K562 (cell line): ENCODE measurements around the gene YPEL4. TPM values are rescaled to one million over a fixed set of nuclear protein-coding genes. Genes with fewer than 3 reads are reported as not detected.

Experiments used
- ATAC-seq: fragments of 200-7000 bp; cut with Tn5 transposase; 3 replicates; pipeline ENCODE4 v1.9.1; 2020; ENCODE audit warnings: moderate library complexity
- BruUV-seq: library from RNA; stranded (reverse); fragments of 400-500 nt; replicated peaks from 2 replicates; lab custom pipeline; 2021; lab: Mats Ljungman, UMichigan
- CTCF ChIA-PET: fragments of 300-600 bp; formaldehyde crosslinking; extraction: SDS; loops from one replicate; lab custom pipeline; 2021; ENCODE audit warnings: low intra/inter-chr PET ratio; lab: Yijun Ruan, JAX
- POLR2A ChIA-PET: fragments of 300-600, 350-650 bp; sonication (Branson Sonifier 250); formaldehyde crosslinking; extraction: SDS; loops from one replicate; lab custom pipeline; 2021; ENCODE audit warnings: antibody characterized with exemption, inconsistent platforms; lab: Yijun Ruan, JAX
- DNase-seq, 4 experiments: peaks; one replicate each; pipeline versions ENCODE4 v3.0.0 to v3.0.0-alpha.2; 2011 to 2018; ENCODE audit warnings: low spot score in 3 of 4, mixed read lengths in 3 of 4; ENCODE audit errors: extremely low read depth in 1 of 4
- FAIRE-seq: peaks from 2 replicates; lab custom pipeline; 2011; peaks lifted over from hg19 to GRCh38; lab: Jason Lieb, UNC
- H2AFZ ChIP-seq: 2 replicates; pipeline ENCODE4 v1.6.0; 2011; ENCODE audit warnings: low read depth, low read length, control low read depth, inconsistent platforms
- H3K27ac ChIP-seq: fragments of 200-600 bp; 3 replicates; pipeline ENCODE4 v1.8.0; 2011; ENCODE audit warnings: low read depth, mild to moderate bottlenecking, control low read depth, inconsistent platforms, low read length, moderate library complexity, mixed read lengths; ENCODE audit errors: extremely low read depth
- H3K27me3 ChIP-seq, 2 experiments: fragments of 300-600 bp in 1 of 2; 2 replicates in 1 of 2; 3 replicates in 1 of 2; pipeline versions ENCODE4 v1.6.0 to v1.8.0; 2011; ENCODE audit warnings: inconsistent platforms in 2 of 2, low read length in 2 of 2, mild to moderate bottlenecking in 1 of 2, mixed read lengths in 1 of 2, moderate library complexity in 1 of 2; ENCODE audit not compliant: control insufficient read depth in 2 of 2, insufficient read depth in 2 of 2
- H3K36me3 ChIP-seq: fragments of 300-600 bp; 3 replicates; pipeline ENCODE4 v1.8.0; 2011; ENCODE audit warnings: mild to moderate bottlenecking, low read length, inconsistent platforms; ENCODE audit not compliant: control insufficient read depth, insufficient read depth
- H3K4me1 ChIP-seq, 2 experiments: fragments of 200-600 bp in 1 of 2; replicated peaks in 1 of 2; 2 replicates in 1 of 2; 3 replicates in 1 of 2; pipeline versions ENCODE4 v1.5.1 to v1.8.0; 2011; ENCODE audit warnings: inconsistent platforms in 2 of 2, low read length in 2 of 2, mild to moderate bottlenecking in 1 of 2, mixed read lengths in 1 of 2, moderate library complexity in 1 of 2; ENCODE audit not compliant: control insufficient read depth in 2 of 2, insufficient read depth in 2 of 2
- H3K4me2 ChIP-seq: 2 replicates; pipeline ENCODE4 v1.6.1; 2011; ENCODE audit warnings: low read length, control low read depth, inconsistent platforms, mixed read lengths; ENCODE audit not compliant: insufficient read depth
- H3K4me3 ChIP-seq: fragments of 200-600 bp; sonication (generic), shearing (Covaris generic); 2 replicates; pipeline ENCODE4 v1.5.1; 2016; ENCODE audit warnings: control low read depth, inconsistent platforms
- H3K79me2 ChIP-seq: fragments of 200-600 bp; 3 replicates; pipeline ENCODE4 v1.8.0; 2011; ENCODE audit warnings: low read length, inconsistent platforms; ENCODE audit not compliant: control insufficient read depth, insufficient read depth
- H3K9ac ChIP-seq, 2 experiments: 2 replicates each; pipeline versions ENCODE4 v1.6.0 to v1.6.1; 2011; ENCODE audit warnings: low read depth in 2 of 2, low read length in 2 of 2, control low read depth in 1 of 2, inconsistent platforms in 1 of 2, mild to moderate bottlenecking in 1 of 2, mixed read lengths in 1 of 2; ENCODE audit not compliant: insufficient read depth in 1 of 2
- H3K9me1 ChIP-seq: one replicate; pipeline ENCODE4 v1.6.0; 2011; ENCODE audit warnings: inconsistent platforms, mild to moderate bottlenecking, low read length, moderate library complexity; ENCODE audit not compliant: control insufficient read depth, insufficient read depth
- H3K9me3 ChIP-seq: replicated peaks from 2 replicates; pipeline ENCODE4 v1.5.1; 2011; ENCODE audit warnings: low read depth, low read length, inconsistent platforms; ENCODE audit not compliant: control insufficient read depth, insufficient read depth
- H4K20me1 ChIP-seq: replicated peaks from 2 replicates; pipeline ENCODE4 v1.6.1; 2011; ENCODE audit warnings: low read length, inconsistent platforms, mixed read lengths; ENCODE audit not compliant: control insufficient read depth, insufficient read depth
- FOXA3 ChIP-seq, 2 experiments: fragments of 450-650 bp in 1 of 2; sonication (generic) in 1 of 2; formaldehyde crosslinking; IDR thresholded peaks in 1 of 2; conservative IDR thresholded peaks in 1 of 2; 2 replicates each; pipeline versions ENCODE4 v1.4.0 to v1.8.0; 2020 to 2022; ENCODE audit warnings: mild to moderate bottlenecking in 2 of 2, missing genetic modification reagents in 1 of 2
- FOXJ2 ChIP-seq: fragments of 200-800 bp; sonication (Bioruptor generic); IDR thresholded peaks from 2 replicates; pipeline ENCODE4 v1.6.1; 2016; ENCODE audit warnings: missing genetic modification characterization, missing compliant biosample characterization
- SPI1 ChIP-seq: IDR thresholded peaks from 2 replicates; pipeline ENCODE4 v1.6.1; 2011; ENCODE audit warnings: low read depth, low read length, control low read depth, borderline replicate concordance
- WGBS: fragments of 100-300 bp; shearing (Covaris generic); methylation state at CpG from one replicate; pipeline ENCODE4 v1.1.6; 2016; ENCODE audit warnings: low coverage, mixed read lengths; ENCODE audit not compliant: insufficient coverage; ENCODE audit errors: missing lambda C conversion rate; 5-methylcytosine and 5-hydroxymethylcytosine counted together
- in situ Hi-C: fragments of 300-500 bp; cut with MboI; formaldehyde crosslinking; loops from 4 replicates; pipeline ENCODE4 v1.15.0; 2018; ENCODE audit warnings: inconsistent platforms, mixed read lengths
- intact Hi-C: fragments of 100-400 bp; cut with micrococcal nuclease; formaldehyde crosslinking; loops from 2 replicates; pipeline ENCODE4 v1.14.2; 2022
- polyA plus RNA-seq, 8 experiments: library from polyadenylated mRNA; depleted of rRNA in 4 of 8; stranded (reverse) in 5 of 8; unstranded in 3 of 8; fragments of >200 nt; fragmentation: Nextera tagmentation in 2 of 8; fragmentation: Illumina TruSeq in 1 of 8; extraction: Ambion mirVana in 2 of 8; extraction: Trizol in 1 of 8; gene quantifications; 2 replicates each; pipeline versions ENCODE4 v1.2.1 to v1.2.3, GENCODE V29; 2011 to 2014; ENCODE audit warnings: inconsistent platforms in 1 of 8, missing spikeins in 1 of 8
- total RNA-seq, 7 experiments: library from RNA; depleted of rRNA in 6 of 7; stranded (reverse); fragments of >200 nt in 6 of 7; fragmentation: Illumina TruSeq in 2 of 7; extraction: Trizol in 2 of 7; gene quantifications; 2 replicates each; pipeline versions ENCODE4 v1.2.1 to v1.2.3, GENCODE V29; 2011 to 2021; ENCODE audit warnings: low replicate concordance in 1 of 7
- TF ChIP-seq, protein P1 (sequence below), 2 experiments: fragments of 450-650 bp; IDR thresholded peaks; 2 replicates each; pipeline ENCODE4 v1.6.1; 2016

YPEL4 gene
- total and polyA plus RNA-seq, 9 of the 15 experiments (the other 6 are each of a cell fraction or from before 2014, with no cell fraction given) = 0.07 to 1.4 (median 0.40) TPM; not detected in 2

DNA sequence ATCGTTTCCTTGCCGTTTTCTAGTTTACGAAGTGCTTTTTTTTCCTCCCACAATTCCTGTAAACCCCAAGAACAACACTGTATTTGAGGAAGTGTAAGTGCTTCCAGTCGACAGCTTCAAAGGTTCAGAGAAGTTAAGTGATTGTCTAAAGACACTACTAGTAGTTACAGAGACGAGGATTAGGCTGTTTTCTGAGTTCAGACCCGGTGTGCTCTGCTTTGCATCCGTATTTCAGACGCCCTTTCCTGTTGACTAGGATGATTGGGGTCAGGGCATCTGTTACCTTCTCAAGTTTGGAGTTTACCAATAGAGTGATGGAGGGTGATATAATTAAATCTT is 8.3 kb upstream of the YPEL4 start:
- in situ Hi-C loops (loop anchor here (25.0 kb wide), 1 partner anchor 854 kb away; the partner anchor contains the start of gene OR5B21), intact Hi-C loops (no loop called here)
- POLR2A ChIA-PET = interaction anchor here (0.7 to 1.7 kb wide), 2 partner anchors 9 to 173 kb away, joined by 3 to 6 read pairs; no protein-coding TSS in a partner anchor
- H3K27ac ChIP-seq = peak overlapping the region; percentile 74
- peak overlapping the region; percentile 87 for H2AFZ ChIP-seq
- peak overlapping the region; percentile 76 for H3K4me3 ChIP-seq
- H3K36me3 ChIP-seq = peaks cover 34% of the 10 kb centered on the region; the same call in 2 of the 3 replicates
- peaks cover 23% of the 10 kb centered on the region for H3K79me2 ChIP-seq
- no peaks in the 10 kb centered on the region for H4K20me1 ChIP-seq
- no peaks in the 10 kb centered on the region for H3K9me1 ChIP-seq
- H3K4me2 ChIP-seq = peak overlapping the region; percentile 98
- no peak for DNase-seq
- H3K4me1 ChIP-seq = peaks cover 2 to 11% of the 10 kb centered on the region in 2 experiments; a peak in 3 of 5 replicates
- ATAC-seq = 0 out of 3 replicates have a peak, but pooled peaks have one; percentile 3
- no peaks in the 10 kb centered on the region for H3K9me3 ChIP-seq
- BruUV-seq = TSS peak; percentile 83
- H3K27me3 ChIP-seq = no peaks in the 10 kb centered on the region
- TF ChIP-seq FOXJ2 (tag) (0 out of 2 replicates have a peak, but pooled peaks have one; percentile 25), FOXA3 (CRISPR knock-in tag; conservative IDR thresholded peaks at IDR 0.05 in 1 of 2, IDR thresholded peaks at IDR 0.05 in 1 of 2) (no peak), SPI1 (peak; percentile 47; the same call in 1 of the 2 replicates)
- TF ChIP-seq, protein P1, sequence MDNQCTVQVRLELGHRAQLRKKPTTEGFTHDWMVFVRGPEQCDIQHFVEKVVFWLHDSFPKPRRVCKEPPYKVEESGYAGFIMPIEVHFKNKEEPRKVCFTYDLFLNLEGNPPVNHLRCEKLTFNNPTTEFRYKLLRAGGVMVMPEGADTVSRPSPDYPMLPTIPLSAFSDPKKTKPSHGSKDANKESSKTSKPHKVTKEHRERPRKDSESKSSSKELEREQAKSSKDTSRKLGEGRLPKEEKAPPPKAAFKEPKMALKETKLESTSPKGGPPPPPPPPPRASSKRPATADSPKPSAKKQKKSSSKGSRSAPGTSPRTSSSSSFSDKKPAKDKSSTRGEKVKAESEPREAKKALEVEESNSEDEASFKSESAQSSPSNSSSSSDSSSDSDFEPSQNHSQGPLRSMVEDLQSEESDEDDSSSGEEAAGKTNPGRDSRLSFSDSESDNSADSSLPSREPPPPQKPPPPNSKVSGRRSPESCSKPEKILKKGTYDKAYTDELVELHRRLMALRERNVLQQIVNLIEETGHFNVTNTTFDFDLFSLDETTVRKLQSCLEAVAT (IDR thresholded peaks at IDR 0.05) = 0 out of 4 replicates have a peak, but pooled peaks of 1 of the 2 experiments have one; percentile 62
- peak overlapping the region; percentile 88 to 89 for H3K9ac ChIP-seq
- no peak for FAIRE-seq
- WGBS = 2% methylated on average over 8 of the region's 8 CpGs
- CTCF ChIA-PET = interaction anchor here (1.0 kb wide), 1 partner anchor 199 kb away, joined by 4 read pairs; no protein-coding TSS in a partner anchor
